SK-N-SH (cell line): Measurements from ENCODE around the gene KLF7.

Experiments
- CTCF ChIP-seq: fragments of 200-600 bp; sonication (generic); IDR thresholded peaks from 2 replicates; pipeline ENCODE4 v1.6.1; 2017; ENCODE audit warnings: antibody characterized with exemption, mild to moderate bottlenecking, moderate library complexity
- EP300 ChIP-seq, 2 experiments: IDR thresholded peaks; 2 replicates each; pipeline versions ENCODE4 v1.4.0 to v1.6.1; 2012; ENCODE audit warnings: borderline replicate concordance in 1 of 2, low read depth in 1 of 2, low read length in 1 of 2
- REST ChIP-seq: IDR thresholded peaks from 2 replicates; pipeline ENCODE4 v1.6.1; 2012; ENCODE audit warnings: mild to moderate bottlenecking, low read depth, low read length, moderate library complexity
- RFX5 ChIP-seq: IDR thresholded peaks from 2 replicates; pipeline ENCODE4 v1.6.1; 2012; ENCODE audit warnings: mild to moderate bottlenecking, improper control_type of control experiment, low read length

GRCh38 chr2:207072571-207072970 is 93.2 kb downstream of the KLF7 start:
- TF ChIP-seq RFX5 = no peak
- TF ChIP-seq CTCF = no peak
- TF ChIP-seq REST = no peak
- no peak for TF ChIP-seq EP300 (IDR thresholded peaks at IDR 0.05; ENCODE audit: borderline replicate concordance in 1 of 2, low read depth in 1 of 2, low read length in 1 of 2)
